Lung (tissue), 12 donors: ENCODE results near the gene SYMPK. TPM values are rescaled to one million over a fixed set of nuclear protein-coding genes. Genes with fewer than 3 reads are reported as not detected.
A peak's percentile ranks its signal among the peaks of the same experiment; 100 is the strongest.

ENCODE experiments used
- ATAC-seq: fragments of 200-7000 bp; cut with Tn5 transposase; one replicate; pipeline ENCODE4 v1.9.1; 2020; ENCODE audit warnings: moderate number of reproducible peaks; ENCODE audit not compliant: insufficient read depth, low FRiP score
- DNase-seq, 3 donors: peaks; one replicate each; pipeline ENCODE4 v3.0.0-alpha.2; 2013 to 2017
- H3K27ac ChIP-seq, 2 donors: one replicate each; pipeline ENCODE4 v1.5.1; 2013; ENCODE audit warnings: mild to moderate bottlenecking in 2 of 2, moderate library complexity in 2 of 2, control low read depth in 1 of 2, inconsistent platforms in 1 of 2, low read depth in 1 of 2, low read length in 1 of 2
- H3K27me3 ChIP-seq, 3 donors: one replicate each; pipeline ENCODE4 v1.5.1; 2013; ENCODE audit warnings: low read length in 2 of 3; ENCODE audit not compliant: control insufficient read depth in 3 of 3, insufficient read depth in 3 of 3
- H3K36me3 ChIP-seq, 4 donors: one replicate each; pipeline ENCODE4 v1.5.1; 2013; ENCODE audit warnings: low read length in 4 of 4, mild to moderate bottlenecking in 1 of 4, moderate library complexity in 1 of 4; ENCODE audit not compliant: control insufficient read depth in 4 of 4, insufficient read depth in 4 of 4
- H3K4me1 ChIP-seq, 5 donors: one replicate each; pipeline ENCODE4 v1.5.1; 2013; ENCODE audit warnings: low read length in 5 of 5, mild to moderate bottlenecking in 2 of 5, moderate library complexity in 1 of 5; ENCODE audit not compliant: control insufficient read depth in 5 of 5, insufficient read depth in 5 of 5
- H3K4me3 ChIP-seq: one replicate; pipeline ENCODE4 v1.5.1; 2013; ENCODE audit warnings: mild to moderate bottlenecking, control low read depth, moderate library complexity
- H3K9ac ChIP-seq, 2 donors: one replicate each; pipeline ENCODE4 v1.5.1; 2013; ENCODE audit warnings: low read length in 2 of 2, control low read depth in 1 of 2; ENCODE audit not compliant: insufficient read depth in 1 of 2
- H3K9me3 ChIP-seq, 4 donors: one replicate each; pipeline ENCODE4 v1.5.1; 2013; ENCODE audit warnings: low read length in 3 of 4, mild to moderate bottlenecking in 1 of 4, moderate library complexity in 1 of 4; ENCODE audit not compliant: control insufficient read depth in 4 of 4, insufficient read depth in 3 of 4
- CTCF ChIP-seq: IDR thresholded peaks from 2 replicates; pipeline ENCODE4 v1.5.1; 2012; ENCODE audit warnings: mild to moderate bottlenecking; ENCODE audit errors: control extremely low read depth, extremely low read depth
- WGBS, 2 donors: extraction: QIAGEN DNeasy Blood & Tissue Kit; methylation state at CpG; one replicate each; pipeline ENCODE4 v1.1.7; 2013; 5-methylcytosine and 5-hydroxymethylcytosine counted together
- polyA plus RNA-seq, 2 donors: library from polyadenylated mRNA; stranded (reverse); fragments of 200-250 nt; gene quantifications; one replicate each; pipeline ENCODE4 v1.2.1, GENCODE V29; 2013
- total RNA-seq, 2 donors: library from RNA; depleted of rRNA in 1 of 2; stranded (reverse); fragments of >200 nt in 1 of 2; gene quantifications; one replicate each; pipeline ENCODE4 v1.2.1, GENCODE V29; 2014 to 2021
- donor health status: control.
- donor health status: control.
- donor health status: Bipolar disorder and iron deficiency.
- donor health status: healthy.
- donor health status: DM: yes; HTN: yes; CAD: no.

Gene SYMPK
- total and polyA plus RNA-seq, 4 donors = 40.3 to 125 (median 64.8) TPM

DNA sequence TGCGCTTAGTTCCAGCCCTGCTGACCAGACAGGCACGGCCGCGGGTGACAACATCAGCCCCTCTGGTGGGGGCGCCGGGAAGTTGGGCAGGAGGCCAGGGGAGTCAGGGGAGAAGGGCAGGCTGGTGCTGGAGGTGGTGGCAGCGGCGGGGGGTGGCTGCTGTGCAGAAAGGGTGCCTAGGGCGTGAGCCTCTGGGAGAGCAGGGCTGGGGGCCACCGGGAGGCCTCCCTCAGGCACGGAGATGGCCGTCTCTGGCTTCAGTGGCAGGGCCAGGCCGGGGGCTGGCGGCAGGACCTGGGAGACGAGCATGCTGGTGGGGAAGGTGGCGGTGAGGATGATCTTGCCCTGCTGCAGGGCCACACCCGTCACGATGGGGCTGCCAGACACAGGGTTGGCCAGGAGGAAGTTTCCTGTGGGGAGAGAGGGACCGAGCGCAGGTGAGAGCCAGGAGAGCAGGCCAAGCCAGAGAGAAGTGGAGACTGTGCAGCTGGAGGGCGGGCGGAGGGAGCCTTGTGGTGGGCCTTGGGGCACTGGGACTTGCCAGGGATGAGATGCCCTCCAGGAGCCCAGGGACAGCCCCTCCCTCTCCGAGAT, 97.1 kb downstream of the SYMPK start:
- Histone ChIP-seq H3K9ac (no peak overlapping the region), H3K4me1 (peaks cover 2 to 45% (median 11%) of the 10 kb centered on the region in 5 donors), H3K4me3 (no peak overlapping the region), H3K27me3 (no peaks in the 10 kb centered on the region), H3K9me3 (no peaks in the 10 kb centered on the region), H3K27ac (peak overlapping the region; percentile 9 to 74), H3K36me3 (peaks cover 0 to 3% (median 1%) of the 10 kb centered on the region in 4 donors)
- DNase-seq (peak in 1 of 3 donors; percentile 28), ATAC-seq (no peak)
- WGBS, 2 donors = 82 to 85% methylated on average over 22 to 23 of the region's 23 CpGs
- TF ChIP-seq CTCF = no peak

Other genes starting within 250 kb of the SYMPK start
- 10 to 100 TPM; 31.9 to 74.5 TPM for gene EML2, start 223.8 kb downstream of the SYMPK start, total RNA-seq
- 10 to 100 TPM; 32.5 to 47.7 TPM for gene EML2, start 223.8 kb downstream of the SYMPK start, polyA plus RNA-seq
- gene GIPR, start 194.9 kb downstream of the SYMPK start, total RNA-seq = 10 to 100 TPM in 1 of 2 donors, 1 to 10 TPM in 1; 4.7 to 14.9 TPM
- gene GIPR, start 194.9 kb downstream of the SYMPK start, polyA plus RNA-seq = 1 to 10 TPM; 2.2 to 6.4 TPM
- gene SNRPD2, start 171.2 kb downstream of the SYMPK start, total RNA-seq = 100 to 1,000 TPM; 151 to 319 TPM
- 100 to 1,000 TPM; 354 to 410 TPM for gene SNRPD2, start 171.2 kb downstream of the SYMPK start, polyA plus RNA-seq
- 10 to 100 TPM in 1 of 2 donors, 1 to 10 TPM in 1; 6.3 to 12.2 TPM for gene QPCTL, start 170.5 kb downstream of the SYMPK start, total RNA-seq
- gene QPCTL, start 170.5 kb downstream of the SYMPK start, polyA plus RNA-seq = 10 to 100 TPM in 1 of 2 donors, 1 to 10 TPM in 1; 6.7 to 13.3 TPM
- 10 to 100 TPM; 11.2 to 19.0 TPM for gene FBXO46, start 132.3 kb downstream of the SYMPK start, total RNA-seq
- 1 to 10 TPM; 7.6 to 8.3 TPM for gene FBXO46, start 132.3 kb downstream of the SYMPK start, polyA plus RNA-seq
- not detected for gene MEIOSIN, start 129.7 kb downstream of the SYMPK start, total RNA-seq
- not detected for gene MEIOSIN, start 129.7 kb downstream of the SYMPK start, polyA plus RNA-seq
- 10 to 100 TPM; 13.5 to 17.4 TPM for gene SIX5, start 93.9 kb downstream of the SYMPK start, total RNA-seq
- 10 to 100 TPM; 11.7 to 12.7 TPM for gene SIX5, start 93.9 kb downstream of the SYMPK start, polyA plus RNA-seq
- 10 to 100 TPM; 32.4 to 70.4 TPM for gene DMPK, start 80.7 kb downstream of the SYMPK start, total RNA-seq
- 10 to 100 TPM; 35.0 to 45.7 TPM for gene DMPK, start 80.7 kb downstream of the SYMPK start, polyA plus RNA-seq
- 10 to 100 TPM; 25.4 to 58.2 TPM for gene DMWD, start 70.3 kb downstream of the SYMPK start, total RNA-seq
- 10 to 100 TPM; 21.2 to 28.3 TPM for gene DMWD, start 70.3 kb downstream of the SYMPK start, polyA plus RNA-seq
- gene RSPH6A, start 47.8 kb downstream of the SYMPK start, total RNA-seq = under 1 TPM in 1 of 2 donors, not detected in 1; 0.34 TPM
- under 1 TPM in 1 of 2 donors, not detected in 1; 0.06 TPM for gene RSPH6A, start 47.8 kb downstream of the SYMPK start, polyA plus RNA-seq
- gene FOXA3, start 1.2 kb upstream of the SYMPK start, total RNA-seq = under 1 TPM; 0.43 to 0.49 TPM
- gene FOXA3, start 1.2 kb upstream of the SYMPK start, polyA plus RNA-seq = under 1 TPM; 0.53 to 0.68 TPM
- gene IRF2BP1, start 23.0 kb upstream of the SYMPK start, total RNA-seq = 10 to 100 TPM; 21.8 to 24.3 TPM
- gene IRF2BP1, start 23.0 kb upstream of the SYMPK start, polyA plus RNA-seq = 10 to 100 TPM; 10.9 to 16.5 TPM
- gene MYPOP, start 39.5 kb upstream of the SYMPK start, total RNA-seq = 1 to 10 TPM; 2.9 to 6.7 TPM
- 1 to 10 TPM; 3.8 to 5.3 TPM for gene MYPOP, start 39.5 kb upstream of the SYMPK start, polyA plus RNA-seq
- not detected for gene NANOS2, start 51.6 kb upstream of the SYMPK start, total RNA-seq
- gene NANOS2, start 51.6 kb upstream of the SYMPK start, polyA plus RNA-seq = not detected
- gene NOVA2, start 110.7 kb upstream of the SYMPK start, total RNA-seq = 10 to 100 TPM in 1 of 2 donors, 1 to 10 TPM in 1; 2.9 to 11.6 TPM
- gene NOVA2, start 110.7 kb upstream of the SYMPK start, polyA plus RNA-seq = 1 to 10 TPM; 2.3 to 6.7 TPM
- 10 to 100 TPM in 1 of 2 donors, 1 to 10 TPM in 1; 7.8 to 21.0 TPM for gene CCDC61, start 132.3 kb upstream of the SYMPK start, total RNA-seq
- gene CCDC61, start 132.3 kb upstream of the SYMPK start, polyA plus RNA-seq = 10 to 100 TPM in 1 of 2 donors, 1 to 10 TPM in 1; 9.4 to 12.5 TPM
- 1 to 10 TPM; 1.1 to 1.3 TPM for gene PGLYRP1, start 159.9 kb upstream of the SYMPK start, total RNA-seq
- 10 to 100 TPM in 1 of 2 donors, 1 to 10 TPM in 1; 1.0 to 21.7 TPM for gene PGLYRP1, start 159.9 kb upstream of the SYMPK start, polyA plus RNA-seq
- gene IGFL4, start 177.9 kb upstream of the SYMPK start, total RNA-seq = not detected
- not detected for gene IGFL4, start 177.9 kb upstream of the SYMPK start, polyA plus RNA-seq